ENCODE measurements around the gene THRB.
A peak's percentile ranks its signal among the peaks of the same experiment; 100 is the strongest.

Gene THRB

GRCh38 chr3:24494618-24495325, at the start of gene THRB:
THRB (minus strand) TSS chr3:24494850.
- Histone ChIP-seq H3K9ac (ENCODE audit: insufficient read length, low read depth) (peak within 1 kb of the TSS; percentile 88), H3K9me3 (ENCODE audit: insufficient read depth, low read length) (no peaks in the 10 kb centered on the region), H3K4me1 (ENCODE audit: insufficient read depth, insufficient read length) (no peaks in the 10 kb centered on the region), H3K27me3 (ENCODE audit: insufficient read depth, insufficient read length) (peaks cover 18% of the 10 kb centered on the region), H3K36me3 (ENCODE audit: insufficient read depth, insufficient read length, low read length) (no peaks in the 10 kb centered on the region), H3K4me3 (ENCODE audit: insufficient read length, low read depth) (peak within 1 kb of the TSS; percentile 80)
- TF ChIP-seq ZNF274 (IDR thresholded peaks at IDR 0.05; ENCODE audit: low read depth, low read length) (no peak), SUZ12 (IDR thresholded peaks at IDR 0.05; ENCODE audit: extremely low read depth, insufficient read depth, insufficient read length) (no peak), YY1 (IDR thresholded peaks at IDR 0.05; ENCODE audit: insufficient read depth, insufficient read length) (no peak)
- DNase-seq (ENCODE audit: low read depth, low spot score): no peak

GRCh38 chr3:24541935-24542334, 47.3 kb upstream of the THRB start:
- TF ChIP-seq ZNF274 (IDR thresholded peaks at IDR 0.05; ENCODE audit: low read depth, low read length) (no peak), SUZ12 (IDR thresholded peaks at IDR 0.05; ENCODE audit: extremely low read depth, insufficient read depth, insufficient read length) (no peak), YY1 (IDR thresholded peaks at IDR 0.05; ENCODE audit: insufficient read depth, insufficient read length) (no peak)
- no peak for DNase-seq (ENCODE audit: low read depth, low spot score)

GRCh38 chr3:24540821-24541220, 46.2 kb upstream of the THRB start:
- H3K9ac ChIP-seq (ENCODE audit: insufficient read length, low read depth): no peak overlapping the region
- DNase-seq (ENCODE audit: low read depth, low spot score): no peak
- TF ChIP-seq ZNF274 (IDR thresholded peaks at IDR 0.05; ENCODE audit: low read depth, low read length) (no peak), SUZ12 (IDR thresholded peaks at IDR 0.05; ENCODE audit: extremely low read depth, insufficient read depth, insufficient read length) (no peak), YY1 (IDR thresholded peaks at IDR 0.05; ENCODE audit: insufficient read depth, insufficient read length) (no peak)

More at GRCh38 chr3:24541935-24542334, 47.3 kb upstream of the THRB start:
- Histone ChIP-seq H3K36me3 (ENCODE audit: insufficient read depth, insufficient read length, low read length) (no peaks in the 10 kb centered on the region), H3K4me3 (ENCODE audit: insufficient read length, low read depth) (no peak overlapping the region), H3K27me3 (ENCODE audit: insufficient read depth, insufficient read length) (no peaks in the 10 kb centered on the region), H3K9ac (ENCODE audit: insufficient read length, low read depth) (no peak overlapping the region), H3K4me1 (ENCODE audit: insufficient read depth, insufficient read length) (no peaks in the 10 kb centered on the region), H3K9me3 (ENCODE audit: insufficient read depth, low read length) (no peaks in the 10 kb centered on the region)

GRCh38 chr3:24539699-24540098, 45.0 kb upstream of the THRB start:
- H3K9me3 ChIP-seq (ENCODE audit: insufficient read depth, low read length): no peaks in the 10 kb centered on the region
- no peak overlapping the region for H3K9ac ChIP-seq (ENCODE audit: insufficient read length, low read depth)
- no peaks in the 10 kb centered on the region for H3K27me3 ChIP-seq (ENCODE audit: insufficient read depth, insufficient read length)
- H3K4me3 ChIP-seq (ENCODE audit: insufficient read length, low read depth): no peak overlapping the region
- DNase-seq (ENCODE audit: low read depth, low spot score): no peak
- H3K36me3 ChIP-seq (ENCODE audit: insufficient read depth, insufficient read length, low read length): no peaks in the 10 kb centered on the region
- no peaks in the 10 kb centered on the region for H3K4me1 ChIP-seq (ENCODE audit: insufficient read depth, insufficient read length)
- TF ChIP-seq YY1 (IDR thresholded peaks at IDR 0.05; ENCODE audit: insufficient read depth, insufficient read length) (no peak), SUZ12 (IDR thresholded peaks at IDR 0.05; ENCODE audit: extremely low read depth, insufficient read depth, insufficient read length) (no peak), ZNF274 (IDR thresholded peaks at IDR 0.05; ENCODE audit: low read depth, low read length) (no peak)

More at GRCh38 chr3:24540821-24541220, 46.2 kb upstream of the THRB start:
- Histone ChIP-seq H3K4me3 (ENCODE audit: insufficient read length, low read depth) (no peak overlapping the region), H3K27me3 (ENCODE audit: insufficient read depth, insufficient read length) (no peaks in the 10 kb centered on the region), H3K36me3 (ENCODE audit: insufficient read depth, insufficient read length, low read length) (no peaks in the 10 kb centered on the region), H3K4me1 (ENCODE audit: insufficient read depth, insufficient read length) (no peaks in the 10 kb centered on the region), H3K9me3 (ENCODE audit: insufficient read depth, low read length) (no peaks in the 10 kb centered on the region)

GRCh38 chr3:24538891-24539290, 44.2 kb upstream of the THRB start:
- Histone ChIP-seq H3K27me3 (ENCODE audit: insufficient read depth, insufficient read length) (no peaks in the 10 kb centered on the region), H3K36me3 (ENCODE audit: insufficient read depth, insufficient read length, low read length) (no peaks in the 10 kb centered on the region), H3K4me3 (ENCODE audit: insufficient read length, low read depth) (no peak overlapping the region), H3K4me1 (ENCODE audit: insufficient read depth, insufficient read length) (no peaks in the 10 kb centered on the region), H3K9ac (ENCODE audit: insufficient read length, low read depth) (no peak overlapping the region), H3K9me3 (ENCODE audit: insufficient read depth, low read length) (no peaks in the 10 kb centered on the region)
- DNase-seq (ENCODE audit: low read depth, low spot score): no peak
- TF ChIP-seq YY1 (IDR thresholded peaks at IDR 0.05; ENCODE audit: insufficient read depth, insufficient read length) (no peak), SUZ12 (IDR thresholded peaks at IDR 0.05; ENCODE audit: extremely low read depth, insufficient read depth, insufficient read length) (no peak), ZNF274 (IDR thresholded peaks at IDR 0.05; ENCODE audit: low read depth, low read length) (no peak)

- TF ChIP-seq YY1 (IDR thresholded peaks at IDR 0.05; ENCODE audit: insufficient read depth, insufficient read length) (no peak), ZNF274 (IDR thresholded peaks at IDR 0.05; ENCODE audit: low read depth, low read length) (no peak), SUZ12 (IDR thresholded peaks at IDR 0.05; ENCODE audit: extremely low read depth, insufficient read depth, insufficient read length) (no peak)
- Histone ChIP-seq H3K9me3 (ENCODE audit: insufficient read depth, low read length) (no peaks in the 10 kb centered on the region), H3K4me1 (ENCODE audit: insufficient read depth, insufficient read length) (no peaks in the 10 kb centered on the region), H3K4me3 (ENCODE audit: insufficient read length, low read depth) (no peak overlapping the region), H3K36me3 (ENCODE audit: insufficient read depth, insufficient read length, low read length) (no peaks in the 10 kb centered on the region), H3K27me3 (ENCODE audit: insufficient read depth, insufficient read length) (no peaks in the 10 kb centered on the region), H3K9ac (ENCODE audit: insufficient read length, low read depth) (no peak overlapping the region)
- DNase-seq (ENCODE audit: low read depth, low spot score): no peak
Measured at GRCh38 chr3:24533561-24534193, 39.0 kb upstream of the THRB start.

GRCh38 chr3:24530471-24530870, 35.8 kb upstream of the THRB start:
- DNase-seq (ENCODE audit: low read depth, low spot score): no peak
- Histone ChIP-seq H3K4me3 (ENCODE audit: insufficient read length, low read depth) (no peak overlapping the region), H3K27me3 (ENCODE audit: insufficient read depth, insufficient read length) (no peaks in the 10 kb centered on the region)

More at GRCh38 chr3:24530471-24530870, 35.8 kb upstream of the THRB start:
- Histone ChIP-seq H3K36me3 (ENCODE audit: insufficient read depth, insufficient read length, low read length) (no peaks in the 10 kb centered on the region), H3K4me1 (ENCODE audit: insufficient read depth, insufficient read length) (no peaks in the 10 kb centered on the region), H3K9me3 (ENCODE audit: insufficient read depth, low read length) (no peaks in the 10 kb centered on the region), H3K9ac (ENCODE audit: insufficient read length, low read depth) (no peak overlapping the region)
- TF ChIP-seq SUZ12 (IDR thresholded peaks at IDR 0.05; ENCODE audit: extremely low read depth, insufficient read depth, insufficient read length): no peak
- no peak for TF ChIP-seq ZNF274 (IDR thresholded peaks at IDR 0.05; ENCODE audit: low read depth, low read length)
- no peak for TF ChIP-seq YY1 (IDR thresholded peaks at IDR 0.05; ENCODE audit: insufficient read depth, insufficient read length)

Measured in NT2/D1 (cell line).